K562 (cell line): ENCODE results near the gene ZNF717.

Experiments
- CREB1 ChIP-seq, 2 experiments: sonication (generic) in 1 of 2; formaldehyde crosslinking in 1 of 2; IDR thresholded peaks; 2 replicates each; pipeline versions ENCODE4 v1.6.1 to v1.8.0; 2012 to 2022; ENCODE audit warnings: inconsistent platforms in 1 of 2, mild to moderate bottlenecking in 1 of 2, missing genetic modification reagents in 1 of 2, moderate library complexity in 1 of 2
- KDM1A ChIP-seq, 2 experiments: fragments of 450-650 bp; IDR thresholded peaks; 2 replicates each; pipeline ENCODE4 v1.6.1; 2016; ENCODE audit warnings: mild to moderate bottlenecking in 2 of 2
- MYC ChIP-seq, 2 experiments: fragments of 250-450 bp in 1 of 2; sonication (Bioruptor Pico) in 1 of 2; IDR thresholded peaks; 2 replicates each; pipeline versions ENCODE4 v1.5.1 to v1.6.1; 2012 to 2021; ENCODE audit warnings: low read depth in 2 of 2, borderline replicate concordance in 1 of 2, improper control_type of control experiment in 1 of 2, low read length in 1 of 2, mild to moderate bottlenecking in 1 of 2, moderate library complexity in 1 of 2
- POLR2AphosphoS2 ChIP-seq: IDR thresholded peaks from 2 replicates; pipeline ENCODE4 v1.6.1; 2012; ENCODE audit warnings: low read length, improper control_type of control experiment
- RNF2 ChIP-seq: sonication (generic); IDR thresholded peaks from 2 replicates; pipeline ENCODE4 v1.6.1; 2016
- SNRNP70 ChIP-seq: fragments of 200-400 bp; formaldehyde crosslinking; optimal IDR thresholded peaks from 2 replicates; pipeline ENCODE3; 2017; ENCODE audit warnings: low read depth, low read length
- SRSF9 ChIP-seq: fragments of 200-400 bp; formaldehyde crosslinking; IDR thresholded peaks from 2 replicates; pipeline ENCODE4 v1.6.1; 2017; ENCODE audit warnings: low read depth, low read length, borderline replicate concordance
- ZFX ChIP-seq: sonication (generic); formaldehyde crosslinking; IDR thresholded peaks from 2 replicates; pipeline ENCODE4 v1.8.0; 2022; ENCODE audit warnings: mild to moderate bottlenecking, missing genetic modification reagents, moderate library complexity
- ZNF165 ChIP-seq: fragments of 250-450 bp; sonication (Bioruptor Pico); IDR thresholded peaks from 2 replicates; pipeline ENCODE4 v1.4.0; 2020; ENCODE audit warnings: borderline replicate concordance
- ZNF583 ChIP-seq: fragments of 250-450 bp; sonication (Bioruptor Pico); IDR thresholded peaks from 2 replicates; pipeline ENCODE4 v1.4.0; 2020

DNA sequence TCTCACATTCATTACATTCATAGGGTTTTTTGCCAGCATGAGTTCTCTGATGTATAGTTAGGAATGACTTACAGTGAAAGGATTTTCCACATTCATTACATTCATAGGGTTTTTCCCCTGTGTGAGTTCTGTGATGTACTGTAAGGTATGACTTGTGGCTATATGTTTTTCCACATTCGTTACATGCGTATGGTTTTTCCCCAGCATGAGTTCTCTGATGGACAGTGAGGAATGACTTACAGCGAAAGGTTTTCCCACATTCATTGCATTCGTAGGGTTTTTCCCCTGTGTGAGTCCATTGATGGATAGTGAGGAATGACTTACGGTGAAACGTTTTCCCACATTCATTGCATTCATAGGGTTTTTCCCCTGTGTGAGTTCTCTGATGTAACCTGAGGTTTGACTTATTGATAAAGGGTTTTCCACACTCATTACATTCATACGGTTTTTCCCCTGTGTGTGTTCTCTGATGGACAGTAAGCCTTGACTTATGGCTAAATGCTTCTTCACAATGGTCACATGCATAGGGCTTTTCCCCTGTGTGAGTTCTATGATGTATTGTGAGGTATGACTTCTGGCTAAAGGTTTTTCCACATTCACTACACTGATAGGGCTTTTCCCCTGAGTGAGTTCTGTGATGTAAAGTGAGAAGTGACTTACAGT lies 47.4 kb downstream of the ZNF717 start:
- TF ChIP-seq ZFX (CRISPR knock-in tag) (no peak), ZNF583 (CRISPR knock-in tag) (no peak), CREB1 (IDR thresholded peaks at IDR 0.05) (no peak), CREB1 (CRISPR knock-in tag; IDR thresholded peaks at IDR 0.05) (no peak), RNF2 (no peak), MYC (IDR thresholded peaks at IDR 0.05; ENCODE audit: low read depth, low read length) (no peak), MYC (CRISPR knock-in tag; IDR thresholded peaks at IDR 0.05; ENCODE audit: borderline replicate concordance, low read depth) (no peak), SNRNP70 (no peak), KDM1A (IDR thresholded peaks at IDR 0.05) (no peak), SRSF9 (no peak), ZNF165 (CRISPR knock-in tag) (no peak), POLR2AphosphoS2 (no peak)
